Stomach (tissue), 9 donors: ENCODE results near the gene ANO1. TPM values are rescaled to one million over a fixed set of nuclear protein-coding genes. Genes with fewer than 3 reads are reported as not detected.

ENCODE experiments used
- DNase-seq, 2 donors: peaks; one replicate each; pipeline versions ENCODE4 v3.0.0 to v3.0.0-alpha.2; 2013 to 2019
- H3K27ac ChIP-seq, 5 donors: fragments of 200-600 bp in 4 of 5; sonication (generic) in 4 of 5; one replicate each; pipeline ENCODE4 v1.5.1; 2013 to 2019; ENCODE audit warnings: mild to moderate bottlenecking in 1 of 5, moderate library complexity in 1 of 5
- H3K27me3 ChIP-seq, 3 donors: fragments of 200-600 bp; sonication (generic); one replicate each; pipeline ENCODE4 v1.5.1; 2017 to 2019; ENCODE audit warnings: mixed run types in 1 of 3
- H3K36me3 ChIP-seq, 4 donors: fragments of 200-600 bp; sonication (generic); 1 replicate in 3 of 4; 2 replicates in 1 of 4; pipeline ENCODE4 v1.5.1; 2016 to 2019
- H3K4me1 ChIP-seq, 4 donors: fragments of 200-600 bp; sonication (generic); one replicate each; pipeline ENCODE4 v1.5.1; 2016 to 2019
- H3K4me3 ChIP-seq, 4 donors: fragments of 200-600 bp; sonication (generic) in 3 of 4; one replicate each; pipeline ENCODE4 v1.5.1; 2016 to 2019; ENCODE audit warnings: mild to moderate bottlenecking in 1 of 4
- H3K9me3 ChIP-seq, 4 donors: fragments of 200-600 bp; sonication (generic); one replicate each; pipeline ENCODE4 v1.5.1; 2016 to 2019
- EP300 ChIP-seq: sonication (generic); formaldehyde crosslinking; IDR thresholded peaks from one replicate; pipeline ENCODE4 v1.6.1; 2017; ENCODE audit warnings: antibody characterized with exemption
- POLR2A ChIP-seq, 4 donors: fragments of 450-650 bp; IDR thresholded peaks; one replicate each; pipeline ENCODE4 v1.6.1; 2016; ENCODE audit warnings: antibody characterized with exemption in 4 of 4, control low read depth in 2 of 4, mild to moderate bottlenecking in 1 of 4, moderate library complexity in 1 of 4
- POLR2AphosphoS5 ChIP-seq, 3 donors: sonication (generic); formaldehyde crosslinking; IDR thresholded peaks; one replicate each; pipeline ENCODE4 v1.6.1; 2016; ENCODE audit warnings: antibody characterized with exemption in 3 of 3
- WGBS, 5 donors: extraction: QIAGEN DNeasy Blood & Tissue Kit in 3 of 5; methylation state at CpG; one replicate each; pipeline versions ENCODE4 v1.1.5 to v1.1.7; 2013 to 2018; 5-methylcytosine and 5-hydroxymethylcytosine counted together
- intact Hi-C: fragments of 100-400 bp; cut with DNase I; formaldehyde crosslinking; loops from one replicate; pipeline ENCODE4 v1.15.1; 2023; ENCODE audit warnings: low total_unique reads
- polyA plus RNA-seq, 3 donors: library from polyadenylated mRNA; stranded (reverse); fragments of 200-250 nt; gene quantifications; one replicate each; pipeline ENCODE4 v1.2.3, GENCODE V29; 2013
- total RNA-seq, 5 donors: library from RNA; depleted of rRNA; stranded (reverse); fragments of >200 nt; gene quantifications; one replicate each; pipeline versions ENCODE4 v1.1.0 to v1.2.3, GENCODE V29; 2014 to 2016
- TF ChIP-seq, protein P1 (sequence below), 7 experiments: fragments of 450-650 bp in 4 of 7; fragments of 200-600 bp in 3 of 7; sonication (generic) in 3 of 7; IDR thresholded peaks; one replicate each; pipeline ENCODE4 v1.5.1; 2016 to 2019; ENCODE audit warnings: antibody characterized with exemption in 7 of 7, control low read depth in 2 of 7, mild to moderate bottlenecking in 1 of 7
- donor health status: healthy with polysubstance abuse.
- donor health status: Bipolar disorder and iron deficiency.
- donor health status: healthy.

ANO1 gene
- total and polyA plus RNA-seq, 8 donors, result 1.8 to 69.6 (median 12.9) TPM

DNA sequence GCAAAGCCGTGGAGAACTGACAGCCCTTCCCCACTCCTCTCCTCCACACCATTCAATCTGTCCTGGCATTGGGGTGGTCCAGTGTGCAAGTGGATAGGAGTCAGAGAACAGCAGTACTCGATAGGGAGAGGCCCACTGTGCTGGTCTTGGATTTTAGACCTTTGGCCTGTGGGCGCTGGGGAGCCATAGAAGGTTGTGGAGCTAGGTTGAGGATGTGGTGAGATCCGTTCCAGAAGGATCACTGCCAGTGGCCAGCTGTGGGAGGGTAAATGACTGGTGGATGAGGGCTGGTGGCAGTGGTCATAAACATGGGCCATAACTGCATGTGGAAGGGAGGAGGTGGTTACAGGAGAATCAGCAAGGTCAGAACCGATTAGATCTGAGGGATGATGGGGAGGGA, 28.6 kb downstream of the ANO1 start:
- Histone ChIP-seq H3K4me1 (peaks cover 0 to 15% (median 6%) of the 10 kb centered on the region in 4 donors), H3K4me3 (no peak overlapping the region), H3K27me3 (no peaks in the 10 kb centered on the region), H3K36me3 (no peaks in the 10 kb centered on the region), H3K27ac (no peak overlapping the region), H3K9me3 (no peaks in the 10 kb centered on the region)
- TF ChIP-seq, protein P1, sequence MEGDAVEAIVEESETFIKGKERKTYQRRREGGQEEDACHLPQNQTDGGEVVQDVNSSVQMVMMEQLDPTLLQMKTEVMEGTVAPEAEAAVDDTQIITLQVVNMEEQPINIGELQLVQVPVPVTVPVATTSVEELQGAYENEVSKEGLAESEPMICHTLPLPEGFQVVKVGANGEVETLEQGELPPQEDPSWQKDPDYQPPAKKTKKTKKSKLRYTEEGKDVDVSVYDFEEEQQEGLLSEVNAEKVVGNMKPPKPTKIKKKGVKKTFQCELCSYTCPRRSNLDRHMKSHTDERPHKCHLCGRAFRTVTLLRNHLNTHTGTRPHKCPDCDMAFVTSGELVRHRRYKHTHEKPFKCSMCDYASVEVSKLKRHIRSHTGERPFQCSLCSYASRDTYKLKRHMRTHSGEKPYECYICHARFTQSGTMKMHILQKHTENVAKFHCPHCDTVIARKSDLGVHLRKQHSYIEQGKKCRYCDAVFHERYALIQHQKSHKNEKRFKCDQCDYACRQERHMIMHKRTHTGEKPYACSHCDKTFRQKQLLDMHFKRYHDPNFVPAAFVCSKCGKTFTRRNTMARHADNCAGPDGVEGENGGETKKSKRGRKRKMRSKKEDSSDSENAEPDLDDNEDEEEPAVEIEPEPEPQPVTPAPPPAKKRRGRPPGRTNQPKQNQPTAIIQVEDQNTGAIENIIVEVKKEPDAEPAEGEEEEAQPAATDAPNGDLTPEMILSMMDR (IDR thresholded peaks at IDR 0.05), result no peak
- TF ChIP-seq POLR2A (IDR thresholded peaks at IDR 0.05) (no peak), EP300 (no peak), POLR2AphosphoS5 (IDR thresholded peaks at IDR 0.05) (no peak)
- intact Hi-C loops, result no loop called here
- WGBS, 5 donors, result 79 to 91% (median 87%) methylated on average over 5 of the region's 5 CpGs
- no peak for DNase-seq

DNA sequence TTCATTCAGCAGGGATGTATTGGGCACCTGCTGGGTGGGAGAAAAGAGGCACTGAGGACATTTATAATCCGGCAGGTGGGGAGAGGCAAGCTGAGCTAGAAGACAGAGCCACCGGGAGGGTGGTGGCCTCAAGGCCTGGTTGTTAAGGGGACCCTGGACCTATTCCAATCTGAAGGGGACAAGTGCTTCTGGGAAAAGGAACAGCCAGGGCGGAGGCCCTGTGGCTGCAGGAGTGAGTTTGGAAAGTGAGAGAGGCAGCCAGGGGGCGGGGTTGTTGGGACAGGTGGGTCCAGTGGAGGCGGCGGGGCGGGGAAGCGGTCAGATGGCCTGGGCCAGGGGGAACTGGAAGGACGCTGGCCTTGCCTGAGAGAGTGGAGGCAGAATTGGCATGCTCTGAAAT, 29.1 kb downstream of the ANO1 start:
- WGBS, 5 donors, result 49 to 76% (median 65%) methylated on average over 4 to 9 of the region's 9 CpGs
- Histone ChIP-seq H3K9me3 (no peaks in the 10 kb centered on the region), H3K4me1 (peaks cover 0 to 19% (median 8%) of the 10 kb centered on the region in 4 donors), H3K36me3 (no peaks in the 10 kb centered on the region), H3K27ac (peak overlapping the region in 1 of 5 donors; percentile 20), H3K27me3 (no peaks in the 10 kb centered on the region), H3K4me3 (no peak overlapping the region)
- intact Hi-C loops, result no loop called here
- DNase-seq, result no peak
- no peak for TF ChIP-seq POLR2AphosphoS5 (IDR thresholded peaks at IDR 0.05)
- no peak for TF ChIP-seq POLR2A (IDR thresholded peaks at IDR 0.05)
- TF ChIP-seq, protein P1 (IDR thresholded peaks at IDR 0.05), result no peak
- TF ChIP-seq EP300, result no peak

DNA sequence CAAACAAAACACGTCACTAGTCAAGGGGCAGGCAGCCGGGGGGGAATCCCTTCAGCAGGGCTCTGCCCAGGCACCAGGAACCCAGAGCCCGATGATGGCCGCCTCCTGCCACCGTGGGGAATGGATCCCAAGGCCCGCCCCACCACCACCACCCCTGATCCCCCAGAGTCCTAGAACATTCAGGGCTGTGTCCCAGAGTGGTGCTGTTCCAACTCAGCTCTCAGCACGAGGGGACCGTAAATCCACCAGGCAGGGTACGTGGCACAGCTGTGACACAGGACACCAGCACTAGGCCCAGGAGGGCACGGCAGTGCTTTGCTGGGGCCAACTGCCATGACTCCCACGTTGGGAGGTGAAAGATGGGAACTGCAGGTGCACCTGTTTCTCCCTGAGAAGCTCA, 29.6 kb downstream of the ANO1 start:
- WGBS, 5 donors, result 20 to 86% (median 78%) methylated on average over 1 to 11 of the region's 11 CpGs
- DNase-seq, result no peak
- H3K9me3 ChIP-seq, result no peaks in the 10 kb centered on the region
- no peaks in the 10 kb centered on the region for H3K36me3 ChIP-seq
- TF ChIP-seq POLR2AphosphoS5 (IDR thresholded peaks at IDR 0.05) (no peak), POLR2A (IDR thresholded peaks at IDR 0.05) (no peak), EP300 (no peak)
- TF ChIP-seq, protein P1 (IDR thresholded peaks at IDR 0.05), result no peak
- H3K27ac ChIP-seq, result peak overlapping the region in 1 of 5 donors; percentile 20
- intact Hi-C loops, result no loop called here
- no peaks in the 10 kb centered on the region for H3K27me3 ChIP-seq
- no peak overlapping the region for H3K4me3 ChIP-seq
- H3K4me1 ChIP-seq, result peaks cover 0 to 20% (median 8%) of the 10 kb centered on the region in 4 donors

DNA sequence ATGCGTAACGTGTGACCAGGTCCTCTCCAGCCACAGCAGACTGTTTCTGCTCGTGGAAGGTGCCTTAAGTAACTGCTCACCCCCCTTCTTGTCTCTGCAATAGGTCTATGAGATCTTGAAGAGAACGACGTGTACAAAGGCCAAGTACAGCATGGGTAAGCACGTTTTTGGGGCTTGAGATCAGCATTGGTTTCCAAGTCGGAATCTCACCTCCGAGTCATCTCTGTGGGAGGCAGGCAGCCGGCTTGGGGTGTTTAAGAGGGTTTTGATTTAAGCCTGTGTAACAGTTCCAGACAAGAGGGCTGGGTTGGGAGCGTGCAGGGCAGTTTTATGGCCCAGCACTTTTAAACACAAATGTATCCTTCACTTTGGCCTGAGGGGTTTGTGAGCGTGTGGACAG, 30.1 kb downstream of the ANO1 start:
- no peaks in the 10 kb centered on the region for H3K36me3 ChIP-seq
- H3K27ac ChIP-seq, result peak overlapping the region in 1 of 5 donors; percentile 20
- intact Hi-C loops, result no loop called here
- H3K9me3 ChIP-seq, result no peaks in the 10 kb centered on the region
- no peak overlapping the region for H3K4me3 ChIP-seq
- DNase-seq, result no peak
- no peaks in the 10 kb centered on the region for H3K27me3 ChIP-seq
- no peak for TF ChIP-seq EP300
- TF ChIP-seq POLR2A (IDR thresholded peaks at IDR 0.05), result no peak
- no peak for TF ChIP-seq POLR2AphosphoS5 (IDR thresholded peaks at IDR 0.05)
- TF ChIP-seq, protein P1 (IDR thresholded peaks at IDR 0.05), result no peak
- 69 to 80% (median 79%) methylated on average over 10 to 11 of the region's 11 CpGs for WGBS, 5 donors
- H3K4me1 ChIP-seq, result peaks cover 0 to 20% (median 8%) of the 10 kb centered on the region in 4 donors
